Adrenal gland (tissue), 5 donors: ENCODE results near the gene SLC28A1.

Source experiments
- POLR2A ChIP-seq, 2 donors: fragments of 450-650 bp; IDR thresholded peaks; one replicate each; pipeline ENCODE4 v1.6.1; 2017; ENCODE audit warnings: antibody characterized with exemption in 2 of 2, mild to moderate bottlenecking in 2 of 2, moderate library complexity in 1 of 2
- TF ChIP-seq, protein P1 (sequence below), 6 experiments: fragments of 450-650 bp in 4 of 6; fragments of 200-600 bp in 2 of 6; sonication (generic) in 1 of 6; IDR thresholded peaks; 1 replicate in 5 of 6; 2 replicates in 1 of 6; pipeline versions ENCODE4 v1.5.1 to v1.8.0; 2016 to 2021; ENCODE audit warnings: antibody characterized with exemption in 6 of 6, mild to moderate bottlenecking in 2 of 6, moderate library complexity in 1 of 6
- donor health status: DM: no; HTN: no; CAD: no.

- TF ChIP-seq, protein P1, sequence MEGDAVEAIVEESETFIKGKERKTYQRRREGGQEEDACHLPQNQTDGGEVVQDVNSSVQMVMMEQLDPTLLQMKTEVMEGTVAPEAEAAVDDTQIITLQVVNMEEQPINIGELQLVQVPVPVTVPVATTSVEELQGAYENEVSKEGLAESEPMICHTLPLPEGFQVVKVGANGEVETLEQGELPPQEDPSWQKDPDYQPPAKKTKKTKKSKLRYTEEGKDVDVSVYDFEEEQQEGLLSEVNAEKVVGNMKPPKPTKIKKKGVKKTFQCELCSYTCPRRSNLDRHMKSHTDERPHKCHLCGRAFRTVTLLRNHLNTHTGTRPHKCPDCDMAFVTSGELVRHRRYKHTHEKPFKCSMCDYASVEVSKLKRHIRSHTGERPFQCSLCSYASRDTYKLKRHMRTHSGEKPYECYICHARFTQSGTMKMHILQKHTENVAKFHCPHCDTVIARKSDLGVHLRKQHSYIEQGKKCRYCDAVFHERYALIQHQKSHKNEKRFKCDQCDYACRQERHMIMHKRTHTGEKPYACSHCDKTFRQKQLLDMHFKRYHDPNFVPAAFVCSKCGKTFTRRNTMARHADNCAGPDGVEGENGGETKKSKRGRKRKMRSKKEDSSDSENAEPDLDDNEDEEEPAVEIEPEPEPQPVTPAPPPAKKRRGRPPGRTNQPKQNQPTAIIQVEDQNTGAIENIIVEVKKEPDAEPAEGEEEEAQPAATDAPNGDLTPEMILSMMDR (IDR thresholded peaks at IDR 0.05): no peak
- TF ChIP-seq POLR2A (IDR thresholded peaks at IDR 0.05): no peak
Measured at GRCh38 chr15:84881520-84881830, 3.0 kb upstream of the SLC28A1 start.
